Measurements from ENCODE around the gene FAM118A.

FAM118A gene

GRCh38 chr22:45376009-45376408 lies 66.3 kb downstream of the FAM118A start:
- DNase-seq (ENCODE audit: low read depth) = no peak

DNA sequence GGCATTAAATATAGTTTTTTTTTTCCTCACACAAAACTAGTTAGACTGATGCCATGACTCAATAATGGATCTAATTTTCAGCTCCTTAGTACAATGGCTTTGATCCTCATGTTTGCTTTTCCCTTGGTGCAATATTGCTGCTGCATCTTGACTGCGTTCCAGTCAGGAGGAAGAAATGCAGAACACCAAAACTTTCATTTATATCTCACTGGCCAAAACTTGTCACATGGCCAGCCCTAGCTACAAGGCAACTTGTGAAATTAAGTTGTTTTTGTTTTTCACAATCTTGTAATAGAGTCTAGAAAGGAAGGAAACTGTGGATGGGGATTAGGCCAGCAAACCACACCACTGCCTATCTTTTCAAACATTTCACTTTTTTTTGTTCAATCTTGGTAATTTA lies 67.0 kb downstream of the FAM118A start:
- no peak for DNase-seq (ENCODE audit: low read depth)

- DNase-seq (ENCODE audit: low read depth) = no peak
These were observed 71.6 kb downstream of the FAM118A start for GRCh38 chr22:45381348-45381747.

DNA sequence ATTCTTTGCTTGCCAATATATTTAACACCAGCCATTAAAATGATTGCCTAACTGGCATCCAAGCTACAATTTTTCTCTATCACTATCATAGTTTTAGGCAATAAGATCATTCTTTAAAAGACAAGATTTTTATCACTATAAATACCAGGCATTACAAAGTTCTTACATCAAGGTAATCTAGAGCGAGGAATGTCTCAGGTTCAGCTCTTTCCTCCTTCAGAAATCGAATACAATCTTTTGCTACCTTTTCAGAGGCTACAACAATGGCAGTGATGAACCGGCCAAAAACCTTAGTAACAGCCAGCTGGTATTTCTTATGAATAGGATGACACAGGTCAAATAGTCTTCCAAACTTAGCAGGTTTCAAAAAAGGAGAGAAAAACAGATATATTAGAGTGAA lies 79.8 kb downstream of the FAM118A start:
- DNase-seq (ENCODE audit: low read depth) = no peak

Data from activated gamma-delta T cell treated with anti-CD3 and anti-CD28 coated beads, Interleukin-2, amount 50 U/mL, for 16 hours (primary cell).